Osteocyte (in vitro differentiated cells): ENCODE measurements around the gene THEMIS. TPM values are rescaled to one million over a fixed set of nuclear protein-coding genes. Genes with fewer than 3 reads are reported as not detected.

ENCODE experiments used
- DNase-seq: peaks from one replicate; pipeline ENCODE4 v3.0.0; 2021; ENCODE audit warnings: mixed read lengths; ENCODE audit not compliant: unreplicated experiment; ENCODE audit errors: extremely low spot score
- H3K27ac Mint-ChIP-seq: one replicate; pipeline ENCODE4 v1.8.0; 2021; ENCODE audit warnings: mild to moderate bottlenecking, mixed read lengths; ENCODE audit not compliant: unreplicated experiment
- H3K27me3 Mint-ChIP-seq: one replicate; pipeline ENCODE4 v1.8.0; 2021; ENCODE audit warnings: mixed read lengths; ENCODE audit not compliant: unreplicated experiment
- H3K36me3 Mint-ChIP-seq: one replicate; pipeline ENCODE4 v1.8.0; 2021; ENCODE audit warnings: mixed read lengths; ENCODE audit not compliant: unreplicated experiment
- H3K4me1 Mint-ChIP-seq: one replicate; pipeline ENCODE4 v1.8.0; 2021; ENCODE audit warnings: mixed read lengths; ENCODE audit not compliant: unreplicated experiment
- H3K4me3 Mint-ChIP-seq: one replicate; pipeline ENCODE4 v1.8.0; 2021; ENCODE audit warnings: mild to moderate bottlenecking, moderate library complexity, mixed read lengths; ENCODE audit not compliant: unreplicated experiment
- H3K9me3 Mint-ChIP-seq: one replicate; pipeline ENCODE4 v1.8.0; 2021; ENCODE audit warnings: mixed read lengths; ENCODE audit not compliant: unreplicated experiment
- CTCF ChIP-seq: fragments of 200-600 bp; sonication (generic); IDR thresholded peaks from 2 replicates; pipeline ENCODE4 v1.5.0; 2021; ENCODE audit warnings: antibody characterized with exemption, mild to moderate bottlenecking, moderate library complexity
- total RNA-seq: library from RNA; stranded (reverse); gene quantifications from 2 replicates; pipeline ENCODE4 v1.2.1, GENCODE V29; 2021

The THEMIS gene
- total RNA-seq, 1 donor from 2014 or later = not detected

DNA sequence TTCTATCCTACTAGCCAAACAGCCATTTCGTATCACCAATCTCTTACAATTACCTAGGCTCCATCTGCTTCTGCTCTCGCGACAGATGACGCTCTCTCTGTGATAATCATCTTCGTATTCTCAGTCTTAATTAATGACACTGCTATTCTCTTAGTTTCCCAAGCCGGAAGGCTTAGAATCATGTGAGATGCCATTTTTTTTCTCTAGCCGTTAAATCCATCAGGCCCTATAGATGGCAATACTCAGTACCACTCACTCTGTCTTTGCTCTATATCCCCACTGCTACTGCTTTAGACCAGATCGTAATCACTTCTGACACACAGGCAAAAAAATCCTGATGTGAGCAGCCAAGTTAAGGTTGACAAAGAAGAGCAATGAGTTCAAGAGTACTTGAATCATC lies 2.1 kb upstream of the THEMIS start:
- TF ChIP-seq CTCF = no peak
- no peaks in the 10 kb centered on the region for H3K36me3 Mint-ChIP-seq
- H3K27me3 Mint-ChIP-seq = no peaks in the 10 kb centered on the region
- no peak overlapping the region for H3K27ac Mint-ChIP-seq
- DNase-seq = no peak
- peaks cover 5% of the 10 kb centered on the region for H3K9me3 Mint-ChIP-seq
- no peaks in the 10 kb centered on the region for H3K4me1 Mint-ChIP-seq
- H3K4me3 Mint-ChIP-seq = no peak overlapping the region

DNA sequence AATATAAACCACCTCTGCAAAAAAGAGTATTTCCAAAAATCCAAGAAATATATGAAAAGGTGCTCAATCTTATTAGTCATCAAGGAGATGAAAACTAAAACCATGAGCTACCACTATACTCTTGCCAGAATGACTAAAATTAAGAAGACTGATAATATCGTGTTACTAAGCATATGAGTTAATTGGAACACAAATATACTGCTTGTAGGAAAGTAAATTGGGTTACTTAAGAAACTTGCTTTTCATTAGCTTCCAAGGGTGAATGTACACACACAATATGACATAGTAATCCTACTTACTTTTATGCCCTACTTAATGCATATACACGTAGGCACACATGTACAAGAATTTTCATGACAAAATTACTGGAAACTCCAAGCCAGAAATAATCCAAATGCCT lies 3.4 kb downstream of the THEMIS start:
- Mint-ChIP-seq H3K4me3 (no peak overlapping the region), H3K9me3 (no peaks in the 10 kb centered on the region), H3K36me3 (no peaks in the 10 kb centered on the region), H3K27me3 (no peaks in the 10 kb centered on the region), H3K4me1 (no peaks in the 10 kb centered on the region), H3K27ac (no peak overlapping the region)
- no peak for TF ChIP-seq CTCF
- no peak for DNase-seq

- H3K27me3 Mint-ChIP-seq = no peaks in the 10 kb centered on the region
- no peaks in the 10 kb centered on the region for H3K4me1 Mint-ChIP-seq
- no peak overlapping the region for H3K27ac Mint-ChIP-seq
- DNase-seq = no peak
- no peaks in the 10 kb centered on the region for H3K36me3 Mint-ChIP-seq
- H3K4me3 Mint-ChIP-seq = no peak overlapping the region
- H3K9me3 Mint-ChIP-seq = peaks cover 6% of the 10 kb centered on the region
- no peak for TF ChIP-seq CTCF
Observed at GRCh38 chr6:127894051-127894450, 6.8 kb downstream of the THEMIS start.

DNA sequence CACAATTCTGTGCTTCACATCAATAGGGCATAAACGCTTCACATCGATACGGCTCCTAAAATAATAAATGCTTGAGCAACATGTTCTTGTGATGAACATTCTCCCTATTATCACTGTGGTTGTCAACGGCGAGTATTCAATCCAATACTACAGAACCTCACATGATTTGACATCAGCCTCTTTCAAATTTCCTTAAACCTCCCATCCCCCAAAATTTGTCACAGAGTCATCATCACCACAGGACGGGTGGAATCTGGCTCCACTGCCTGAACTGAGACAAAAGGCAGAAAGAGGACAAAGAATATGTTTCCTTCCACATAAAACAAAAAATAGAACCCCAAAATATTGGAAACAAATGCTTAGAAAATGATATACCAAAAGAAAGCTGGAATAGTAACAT lies 7.3 kb downstream of the THEMIS start:
- Mint-ChIP-seq H3K9me3 (peaks cover 6% of the 10 kb centered on the region), H3K36me3 (no peaks in the 10 kb centered on the region), H3K4me3 (no peak overlapping the region), H3K27me3 (no peaks in the 10 kb centered on the region), H3K27ac (no peak overlapping the region), H3K4me1 (no peaks in the 10 kb centered on the region)
- no peak for DNase-seq
- no peak for TF ChIP-seq CTCF

DNA sequence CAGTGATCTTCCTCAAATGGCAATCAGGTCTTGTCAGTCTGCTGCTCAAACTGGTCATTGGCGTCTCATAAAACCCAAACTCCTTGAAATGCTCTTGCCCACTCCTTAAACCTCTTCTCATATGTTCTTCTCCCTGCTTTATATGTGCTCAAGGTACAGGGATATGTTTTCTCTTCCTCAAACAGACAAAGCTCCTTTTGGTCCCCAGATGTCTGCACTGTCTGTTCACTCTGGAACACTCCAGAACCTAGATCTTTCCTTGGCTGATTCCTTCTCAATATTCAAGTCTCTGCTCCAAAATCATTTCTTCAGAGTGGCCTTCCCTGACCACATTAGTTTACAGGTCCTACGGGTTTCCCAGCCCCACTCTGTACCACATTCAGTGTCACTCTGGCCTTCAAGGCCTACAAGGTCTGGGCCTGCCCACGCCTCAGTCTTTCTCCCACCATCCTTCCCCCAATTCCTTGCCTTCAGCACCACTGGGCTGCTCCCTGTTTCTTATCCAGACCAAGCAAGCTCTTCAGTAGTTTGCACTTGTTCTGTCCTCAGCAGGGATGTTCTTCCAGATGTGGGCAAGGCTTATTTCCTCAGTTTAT lies 9.0 kb downstream of the THEMIS start:
- Mint-ChIP-seq H3K27ac (no peak overlapping the region), H3K9me3 (peaks cover 6% of the 10 kb centered on the region), H3K4me3 (no peak overlapping the region), H3K36me3 (no peaks in the 10 kb centered on the region), H3K27me3 (no peaks in the 10 kb centered on the region), H3K4me1 (peaks cover 2% of the 10 kb centered on the region)
- DNase-seq = no peak
- no peak for TF ChIP-seq CTCF
